Measurements from ENCODE around the gene KRT81. TPM values are rescaled to one million over a fixed set of nuclear protein-coding genes. Genes with fewer than 3 reads are reported as not detected.

The KRT81 gene
- total and polyA plus RNA-seq, 2 experiments from 2014 or later: 0.11 to 0.34 TPM

GRCh38 chr12:52245962-52246569 lies 45.3 kb downstream of the KRT81 start:
- no peak overlapping the region for H3K9ac ChIP-seq
- H3K9me2 ChIP-seq (ENCODE audit: insufficient read depth): no peaks in the 10 kb centered on the region
- TF ChIP-seq EZH2phosphoT487 (IDR thresholded peaks at IDR 0.05; ENCODE audit: insufficient read depth, low read depth) (no peak), EZH2 (IDR thresholded peaks at IDR 0.05; ENCODE audit: insufficient read depth, poor library complexity, severe bottlenecking) (no peak)
- no peak overlapping the region for H3K4me3 ChIP-seq
- in situ Hi-C loops (cut with MboI): no loop called here
- H3F3A ChIP-seq (ENCODE audit: insufficient read depth): no peaks in the 10 kb centered on the region
- H3K4me2 ChIP-seq (ENCODE audit: unreplicated experiment): no peak overlapping the region
- no peak overlapping the region for H2AFZ ChIP-seq
- 67 to 73% methylated on average over 7 of the region's 7 CpGs for WGBS, 2 experiments (ENCODE audit: low coverage in 1 of 2, low lambda C conversion rate in 2 of 2, missing lambda C conversion rate in 2 of 2)
- H3K9me3 ChIP-seq (ENCODE audit: low read depth): no peaks in the 10 kb centered on the region
- H3K27me3 ChIP-seq (replicated peaks; ENCODE audit: insufficient read depth): no peaks in the 10 kb centered on the region
- H3K27ac ChIP-seq: no peak overlapping the region
- no peaks in the 10 kb centered on the region for H3K36me3 ChIP-seq (ENCODE audit: low read depth)
- peaks cover 28% of the 10 kb centered on the region for H3K4me1 ChIP-seq (ENCODE audit: insufficient read depth)
- no peaks in the 10 kb centered on the region for H3K79me2 ChIP-seq (ENCODE audit: insufficient read depth)
- H4K20me1 ChIP-seq (ENCODE audit: insufficient read depth): no peaks in the 10 kb centered on the region
- no peak for DNase-seq

- TF ChIP-seq EZH2 (IDR thresholded peaks at IDR 0.05; ENCODE audit: insufficient read depth, poor library complexity, severe bottlenecking) (no peak), EZH2phosphoT487 (IDR thresholded peaks at IDR 0.05; ENCODE audit: insufficient read depth, low read depth) (no peak)
- 88 to 93% methylated on average over 20 of the region's 20 CpGs for WGBS, 2 experiments (ENCODE audit: low coverage in 1 of 2, low lambda C conversion rate in 2 of 2, missing lambda C conversion rate in 2 of 2)
- no peak overlapping the region for H3K27ac ChIP-seq
- no peaks in the 10 kb centered on the region for H3K27me3 ChIP-seq (replicated peaks; ENCODE audit: insufficient read depth)
- no peaks in the 10 kb centered on the region for H3K79me2 ChIP-seq (ENCODE audit: insufficient read depth)
- no peaks in the 10 kb centered on the region for H3K9me2 ChIP-seq (ENCODE audit: insufficient read depth)
- H3K4me3 ChIP-seq: no peak overlapping the region
- in situ Hi-C loops (cut with MboI): no loop called here
- no peak for DNase-seq
- H3K9me3 ChIP-seq (ENCODE audit: low read depth): no peaks in the 10 kb centered on the region
- no peak overlapping the region for H3K4me2 ChIP-seq (ENCODE audit: unreplicated experiment)
- H3K9ac ChIP-seq: no peak overlapping the region
- peaks cover 28% of the 10 kb centered on the region for H3K4me1 ChIP-seq (ENCODE audit: insufficient read depth)
- H3K36me3 ChIP-seq (ENCODE audit: low read depth): no peaks in the 10 kb centered on the region
- H4K20me1 ChIP-seq (ENCODE audit: insufficient read depth): no peaks in the 10 kb centered on the region
- no peak overlapping the region for H2AFZ ChIP-seq
- no peaks in the 10 kb centered on the region for H3F3A ChIP-seq (ENCODE audit: insufficient read depth)
Observed at GRCh38 chr12:52245259-52245961, 45.9 kb downstream of the KRT81 start.

GRCh38 chr12:52244615-52244994 lies 46.7 kb downstream of the KRT81 start:
- Histone ChIP-seq H3K4me3 (no peak overlapping the region), H3K4me1 (ENCODE audit: insufficient read depth) (peaks cover 28% of the 10 kb centered on the region), H3K79me2 (ENCODE audit: insufficient read depth) (no peaks in the 10 kb centered on the region), H4K20me1 (ENCODE audit: insufficient read depth) (no peaks in the 10 kb centered on the region), H3K36me3 (ENCODE audit: low read depth) (no peaks in the 10 kb centered on the region), H3K9me3 (ENCODE audit: low read depth) (no peaks in the 10 kb centered on the region), H3K27ac (peak overlapping the region; percentile 72), H2AFZ (peak overlapping the region; percentile 85), H3K27me3 (replicated peaks; ENCODE audit: insufficient read depth) (no peaks in the 10 kb centered on the region), H3K9ac (peak overlapping the region; percentile 46), H3F3A (ENCODE audit: insufficient read depth) (no peaks in the 10 kb centered on the region), H3K9me2 (ENCODE audit: insufficient read depth) (no peaks in the 10 kb centered on the region), H3K4me2 (ENCODE audit: unreplicated experiment) (peak overlapping the region; percentile 30)
- no peak for DNase-seq
- no peak for TF ChIP-seq EZH2phosphoT487 (IDR thresholded peaks at IDR 0.05; ENCODE audit: insufficient read depth, low read depth)
- TF ChIP-seq EZH2 (IDR thresholded peaks at IDR 0.05; ENCODE audit: insufficient read depth, poor library complexity, severe bottlenecking): no peak
- in situ Hi-C loops (cut with MboI): no loop called here
- 76 to 81% methylated on average over 3 of the region's 3 CpGs for WGBS, 2 experiments (ENCODE audit: low coverage in 1 of 2, low lambda C conversion rate in 2 of 2, missing lambda C conversion rate in 2 of 2)

- Histone ChIP-seq H3K9me2 (ENCODE audit: insufficient read depth) (no peaks in the 10 kb centered on the region), H3K27ac (peak overlapping the region; percentile 72), H3F3A (ENCODE audit: insufficient read depth) (no peaks in the 10 kb centered on the region), H3K27me3 (replicated peaks; ENCODE audit: insufficient read depth) (no peaks in the 10 kb centered on the region), H3K4me1 (ENCODE audit: insufficient read depth) (peaks cover 24% of the 10 kb centered on the region), H3K9ac (peak overlapping the region; percentile 46), H3K36me3 (ENCODE audit: low read depth) (no peaks in the 10 kb centered on the region), H3K4me3 (no peak overlapping the region), H3K9me3 (ENCODE audit: low read depth) (no peaks in the 10 kb centered on the region), H4K20me1 (ENCODE audit: insufficient read depth) (no peaks in the 10 kb centered on the region), H3K4me2 (ENCODE audit: unreplicated experiment) (peak overlapping the region; percentile 43), H3K79me2 (ENCODE audit: insufficient read depth) (no peaks in the 10 kb centered on the region), H2AFZ (peak overlapping the region; percentile 85)
- 15 to 18% methylated on average over 12 of the region's 12 CpGs for WGBS, 2 experiments (ENCODE audit: low coverage in 1 of 2, low lambda C conversion rate in 2 of 2, missing lambda C conversion rate in 2 of 2)
- in situ Hi-C loops (cut with MboI): no loop called here
- DNase-seq: peak; percentile 95
- no peak for TF ChIP-seq EZH2 (IDR thresholded peaks at IDR 0.05; ENCODE audit: insufficient read depth, poor library complexity, severe bottlenecking)
- TF ChIP-seq EZH2phosphoT487 (IDR thresholded peaks at IDR 0.05; ENCODE audit: insufficient read depth, low read depth): no peak
Observed at GRCh38 chr12:52243856-52244614, 47.3 kb downstream of the KRT81 start.
